Retina (tissue), 1 donor: ENCODE data around the gene AIFM3.
"Not testable (repeated sequence)": the region's sequence is repeated elsewhere in the genome, so short reads cannot be mapped to it uniquely, and the experiment has no call there.

ENCODE experiments used
- DNase-seq: peaks from one replicate; pipeline ENCODE4 v3.0.0-alpha.2; 2016

Gene AIFM3

GRCh38 chr22:20992056-20992442 lies 25.0 kb downstream of the AIFM3 start:
- no peak for DNase-seq

- DNase-seq = no peak
These were observed 25.6 kb downstream of the AIFM3 start for GRCh38 chr22:20992456-20993303.

- no peak for DNase-seq
These were observed 26.5 kb downstream of the AIFM3 start for GRCh38 chr22:20993304-20994127.

- DNase-seq = no peak
These were observed 27.3 kb downstream of the AIFM3 start for GRCh38 chr22:20994128-20994901.

GRCh38 chr22:20994902-20995241 lies 27.8 kb downstream of the AIFM3 start:
- DNase-seq = no peak

GRCh38 chr22:20995329-20996030 lies 28.4 kb downstream of the AIFM3 start:
- DNase-seq = no peak

GRCh38 chr22:20996031-20996410 lies 29.0 kb downstream of the AIFM3 start:
- no peak for DNase-seq

- DNase-seq = no peak
These were observed 29.8 kb downstream of the AIFM3 start for GRCh38 chr22:20996598-20997535.

GRCh38 chr22:20997536-20998257 lies 30.6 kb downstream of the AIFM3 start:
- DNase-seq = no peak

- DNase-seq = no peak
These were observed 31.6 kb downstream of the AIFM3 start for GRCh38 chr22:20998411-20999336.

GRCh38 chr22:20999350-21000206 lies 32.5 kb downstream of the AIFM3 start:
- no peak for DNase-seq

- DNase-seq = no peak
These were observed 33.3 kb downstream of the AIFM3 start for GRCh38 chr22:21000207-21000986.

- no peak for DNase-seq
These were observed 34.0 kb downstream of the AIFM3 start for GRCh38 chr22:21000987-21001600.

- peak; percentile 100 for DNase-seq
These were observed 34.7 kb downstream of the AIFM3 start, which contains the start of gene THAP7 for GRCh38 chr22:21001601-21002325. THAP7 (minus strand) TSS chr22:21002118; CDS start chr22:21001911, 207 bp downstream.

- no peak for DNase-seq
These were observed 36.7 kb downstream of the AIFM3 start for GRCh38 chr22:21003782-21004181.

GRCh38 chr22:21009208-21009607 lies 42.2 kb downstream of the AIFM3 start:
- not testable (repeated sequence) for DNase-seq
